ENCODE results near the gene GPRASP3.
"Not testable (repeated sequence)": the region's sequence is repeated elsewhere in the genome, so short reads cannot be mapped to it uniquely, and the experiment has no call there.

GPRASP3 gene

DNA sequence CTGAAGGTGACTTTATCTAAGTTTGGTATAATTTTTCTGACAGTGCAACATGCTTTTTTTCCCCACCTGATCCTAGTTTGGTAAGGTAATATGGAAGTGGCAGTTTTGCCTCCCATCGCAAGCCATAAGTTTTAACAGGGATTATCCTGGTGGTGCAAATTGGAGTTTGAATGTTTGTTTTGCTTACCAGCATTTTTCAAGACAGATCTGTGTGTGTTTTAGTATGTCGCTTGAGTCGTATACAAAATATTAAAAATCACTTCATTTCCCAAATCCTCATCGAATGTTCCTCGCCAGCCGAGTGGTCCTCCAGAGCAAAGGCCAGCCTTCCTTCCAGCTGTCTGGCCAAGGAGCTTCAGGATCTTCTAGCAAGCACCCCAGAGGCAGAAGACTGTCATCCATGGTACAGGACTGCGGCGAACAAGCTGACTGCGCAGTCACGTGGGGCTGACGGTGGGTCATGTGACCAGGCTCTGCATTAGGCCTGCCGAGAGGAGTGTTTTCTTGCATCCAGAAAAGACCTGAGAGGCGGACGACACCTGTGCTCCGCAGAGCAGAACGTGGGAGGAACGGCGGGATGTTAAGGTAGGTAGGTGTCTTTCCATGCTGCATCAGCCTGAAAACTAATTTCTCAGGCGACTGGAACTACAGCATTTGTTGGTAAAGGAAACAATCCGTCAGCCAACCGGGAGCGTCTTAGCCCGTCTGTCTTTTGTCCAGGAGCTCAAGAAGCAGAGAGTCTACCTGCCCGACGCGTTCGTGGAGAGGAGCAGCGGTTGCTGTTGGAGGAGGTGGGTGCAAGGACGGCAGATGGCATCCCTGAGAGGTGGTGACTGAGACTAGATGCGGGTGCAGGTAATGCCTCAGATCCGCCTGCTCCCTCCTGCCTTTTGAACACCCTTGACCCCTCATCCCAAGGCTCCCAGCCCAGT, at the start of gene GPRASP3:
TSS of gene GPRASP3 (plus strand) at position 507 of the 932 bp plus-strand sequence. CDS start 28,253 bp downstream, outside the sequence.
- Histone ChIP-seq H3K9ac (ENCODE audit: low read length in 5 of 5) (peak within 1 kb of the TSS in 3 of 5 donors; percentile 52 to 71 (median 60)), H3K9me3 (ENCODE audit: control insufficient read depth in 5 of 5, low read length in 5 of 5) (no peaks in the 10 kb centered on the region), H3K4me1 (ENCODE audit: control insufficient read depth in 5 of 5, insufficient read depth in 5 of 5, low read length in 5 of 5) (peaks cover 0 to 5% (median 0%) of the 10 kb centered on the region in 5 donors), H3K36me3 (ENCODE audit: control insufficient read depth in 5 of 5, insufficient read depth in 5 of 5, low read length in 5 of 5) (no peaks in the 10 kb centered on the region), H3K4me3 (ENCODE audit: low read depth in 1 of 5, low read length in 5 of 5) (peak within 1 kb of the TSS; percentile 62 to 82 (median 72)), H3K27me3 (ENCODE audit: control insufficient read depth in 5 of 5, insufficient read depth in 4 of 5, low read length in 5 of 5) (peaks cover 0 to 8% (median 3%) of the 10 kb centered on the region in 5 donors), H3K27ac (ENCODE audit: low read depth, low read length) (no peak within 1 kb of the TSS)

DNA sequence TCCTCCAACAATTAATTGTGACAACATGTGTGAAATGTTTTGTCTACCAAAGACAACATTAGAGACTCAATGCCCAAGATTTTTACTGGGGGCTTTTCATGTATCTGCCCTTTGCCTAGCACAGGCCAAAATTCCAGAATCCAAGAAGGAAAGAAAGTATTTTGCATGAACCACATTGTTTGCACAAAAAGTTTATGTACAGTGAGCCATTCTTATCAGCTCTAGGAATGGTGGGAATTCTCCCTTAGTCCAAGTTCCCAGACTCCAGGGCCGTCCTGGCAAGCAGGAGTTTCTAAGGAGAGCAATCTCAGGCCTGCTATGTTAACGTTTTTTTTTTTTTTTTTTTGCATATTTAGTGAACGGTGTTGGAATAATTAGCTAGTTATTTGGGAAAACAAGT, 47.7 kb upstream of the GPRASP3 start:
- H3K4me1 ChIP-seq (ENCODE audit: control insufficient read depth in 5 of 5, insufficient read depth in 5 of 5, low read length in 5 of 5), result no peaks in the 10 kb centered on the region
- peaks cover 0 to 3% (median 2%) of the 10 kb centered on the region in 5 donors for H3K9me3 ChIP-seq (ENCODE audit: control insufficient read depth in 5 of 5, low read length in 5 of 5)
- no peak overlapping the region for H3K4me3 ChIP-seq (ENCODE audit: low read depth in 1 of 5, low read length in 5 of 5)
- H3K27ac ChIP-seq (ENCODE audit: low read depth, low read length), result no peak overlapping the region
- peaks cover 0 to 5% (median 2%) of the 10 kb centered on the region in 5 donors for H3K36me3 ChIP-seq (ENCODE audit: control insufficient read depth in 5 of 5, insufficient read depth in 5 of 5, low read length in 5 of 5)
- peaks cover 0 to 3% (median 0%) of the 10 kb centered on the region in 5 donors for H3K27me3 ChIP-seq (ENCODE audit: control insufficient read depth in 5 of 5, insufficient read depth in 4 of 5, low read length in 5 of 5)
- no peak overlapping the region for H3K9ac ChIP-seq (ENCODE audit: low read length in 5 of 5)

GRCh38 chrX:102677479-102677878, 43.1 kb upstream of the GPRASP3 start:
- peaks cover 3 to 11% (median 7%) of the 10 kb centered on the region in 5 donors for H3K9me3 ChIP-seq (ENCODE audit: control insufficient read depth in 5 of 5, low read length in 5 of 5)
- not testable (repeated sequence) for H3K4me3 ChIP-seq (ENCODE audit: low read depth in 1 of 5, low read length in 5 of 5); H3K36me3 ChIP-seq (ENCODE audit: control insufficient read depth in 5 of 5, insufficient read depth in 5 of 5, low read length in 5 of 5); H3K9ac ChIP-seq (ENCODE audit: low read length in 5 of 5); H3K27ac ChIP-seq (ENCODE audit: low read depth, low read length); H3K4me1 ChIP-seq (ENCODE audit: control insufficient read depth in 5 of 5, insufficient read depth in 5 of 5, low read length in 5 of 5); H3K27me3 ChIP-seq (ENCODE audit: control insufficient read depth in 5 of 5, insufficient read depth in 4 of 5, low read length in 5 of 5)

DNA sequence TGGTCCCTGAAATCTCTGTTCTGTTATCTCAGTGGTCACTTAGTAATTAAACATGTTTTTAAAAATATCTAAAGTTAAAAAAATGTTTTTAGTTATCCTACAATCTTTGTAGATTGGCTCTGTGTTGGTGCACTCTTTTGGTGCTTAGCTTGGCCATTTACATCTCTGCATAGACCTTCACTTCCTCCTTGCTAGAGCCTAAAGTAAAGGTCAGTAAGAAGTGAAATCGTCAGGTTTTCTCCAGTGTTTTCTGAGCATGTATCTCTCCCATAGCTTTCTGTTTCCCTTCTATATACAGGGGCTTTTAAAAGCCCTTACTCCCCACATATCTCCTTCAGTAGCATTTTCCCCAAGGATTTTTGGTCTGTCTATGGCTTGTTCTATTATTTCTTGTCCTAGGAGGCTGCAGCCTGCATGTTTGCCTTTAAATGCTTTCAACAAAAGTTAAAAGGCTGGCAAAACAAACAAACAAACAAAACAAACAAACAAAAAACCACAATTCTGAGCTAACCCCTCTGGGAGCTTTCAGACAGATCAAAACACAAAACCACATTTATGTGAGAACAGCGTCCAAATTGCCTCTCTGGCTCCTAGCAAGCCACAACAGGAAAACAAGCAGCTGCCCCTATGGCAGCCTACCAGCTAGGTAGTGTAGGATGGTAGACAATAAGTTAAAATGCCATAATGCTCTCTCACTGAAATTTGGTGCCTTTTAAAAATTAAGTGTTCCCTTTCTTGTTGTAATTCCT, 35.6 kb upstream of the GPRASP3 start:
- H3K36me3 ChIP-seq (ENCODE audit: control insufficient read depth in 5 of 5, insufficient read depth in 5 of 5, low read length in 5 of 5), result no peaks in the 10 kb centered on the region
- peaks cover 0 to 2% (median 0%) of the 10 kb centered on the region in 5 donors for H3K27me3 ChIP-seq (ENCODE audit: control insufficient read depth in 5 of 5, insufficient read depth in 4 of 5, low read length in 5 of 5)
- no peak overlapping the region for H3K4me3 ChIP-seq (ENCODE audit: low read depth in 1 of 5, low read length in 5 of 5)
- no peak overlapping the region for H3K27ac ChIP-seq (ENCODE audit: low read depth, low read length)
- no peaks in the 10 kb centered on the region for H3K4me1 ChIP-seq (ENCODE audit: control insufficient read depth in 5 of 5, insufficient read depth in 5 of 5, low read length in 5 of 5)
- H3K9me3 ChIP-seq (ENCODE audit: control insufficient read depth in 5 of 5, low read length in 5 of 5), result peaks cover 3 to 17% (median 16%) of the 10 kb centered on the region in 5 donors
- no peak overlapping the region for H3K9ac ChIP-seq (ENCODE audit: low read length in 5 of 5)

DNA sequence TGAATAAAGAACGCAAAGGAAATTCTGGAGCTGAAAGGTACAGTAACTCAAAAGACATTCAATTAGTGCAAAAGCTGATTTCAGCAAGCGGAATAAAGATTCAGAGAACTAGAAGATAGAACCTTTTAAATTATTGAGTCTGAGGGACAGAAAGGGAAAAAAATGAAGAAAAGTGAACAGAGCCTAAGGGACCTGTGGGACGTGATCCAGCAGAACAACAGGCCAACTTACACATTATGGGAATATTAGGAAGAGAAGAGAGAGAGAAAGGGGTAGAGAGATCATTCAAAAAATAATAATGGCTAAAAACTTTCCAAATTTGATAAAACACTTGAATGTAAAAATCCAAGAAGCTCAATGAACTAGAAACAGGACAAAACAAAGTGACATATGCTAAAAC, 25.8 kb upstream of the GPRASP3 start:
- Histone ChIP-seq H3K4me3 (ENCODE audit: low read depth in 1 of 5, low read length in 5 of 5) (no peak overlapping the region), H3K36me3 (ENCODE audit: control insufficient read depth in 5 of 5, insufficient read depth in 5 of 5, low read length in 5 of 5) (no peaks in the 10 kb centered on the region), H3K9ac (ENCODE audit: low read length in 5 of 5) (no peak overlapping the region), H3K9me3 (ENCODE audit: control insufficient read depth in 5 of 5, low read length in 5 of 5) (peaks cover 0 to 3% (median 0%) of the 10 kb centered on the region in 5 donors), H3K4me1 (ENCODE audit: control insufficient read depth in 5 of 5, insufficient read depth in 5 of 5, low read length in 5 of 5) (no peaks in the 10 kb centered on the region), H3K27ac (ENCODE audit: low read depth, low read length) (no peak overlapping the region), H3K27me3 (ENCODE audit: control insufficient read depth in 5 of 5, insufficient read depth in 4 of 5, low read length in 5 of 5) (peaks cover 0 to 6% (median 0%) of the 10 kb centered on the region in 5 donors)

DNA sequence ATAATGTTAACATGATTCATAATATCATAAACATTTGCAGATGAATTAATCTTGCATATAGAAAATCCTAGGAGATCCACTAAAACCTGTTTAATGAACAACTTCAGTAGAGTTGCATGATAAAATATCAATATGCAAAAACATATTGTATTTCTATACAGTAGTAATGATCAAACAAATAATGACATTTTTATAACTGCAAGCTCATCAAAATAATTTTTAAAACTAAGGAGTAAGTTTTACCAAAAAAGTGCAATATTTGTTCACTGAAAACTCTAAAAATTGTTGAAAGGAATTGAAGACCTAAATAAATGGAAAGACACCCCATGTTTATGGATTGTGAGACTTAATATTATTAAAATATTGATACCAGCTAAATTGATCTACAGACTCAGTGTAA, 24.2 kb upstream of the GPRASP3 start:
- Histone ChIP-seq H3K4me1 (ENCODE audit: control insufficient read depth in 5 of 5, insufficient read depth in 5 of 5, low read length in 5 of 5) (no peaks in the 10 kb centered on the region), H3K9ac (ENCODE audit: low read length in 5 of 5) (no peak overlapping the region), H3K36me3 (ENCODE audit: control insufficient read depth in 5 of 5, insufficient read depth in 5 of 5, low read length in 5 of 5) (no peaks in the 10 kb centered on the region), H3K27ac (ENCODE audit: low read depth, low read length) (no peak overlapping the region), H3K4me3 (ENCODE audit: low read depth in 1 of 5, low read length in 5 of 5) (no peak overlapping the region), H3K27me3 (ENCODE audit: control insufficient read depth in 5 of 5, insufficient read depth in 4 of 5, low read length in 5 of 5) (peaks cover 0 to 6% (median 0%) of the 10 kb centered on the region in 5 donors), H3K9me3 (ENCODE audit: control insufficient read depth in 5 of 5, low read length in 5 of 5) (peaks cover 0 to 3% (median 0%) of the 10 kb centered on the region in 5 donors)

DNA sequence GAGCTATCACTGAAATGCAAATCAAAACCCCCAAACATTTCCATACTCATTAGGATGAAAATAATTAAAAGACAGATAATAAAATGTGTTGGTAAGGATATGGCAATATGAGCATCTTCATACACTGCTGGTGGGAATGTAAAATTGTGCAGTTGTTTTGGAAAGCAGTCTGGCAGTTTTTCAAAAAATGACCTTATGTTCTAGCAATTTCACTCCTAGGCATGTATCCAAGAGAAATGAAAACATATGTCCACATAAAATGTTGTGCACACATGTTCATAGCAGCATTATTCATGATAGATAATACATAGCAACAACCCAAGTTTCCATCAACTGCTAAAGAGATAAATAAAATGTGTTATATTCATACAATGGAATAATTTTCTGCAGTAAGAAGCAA, 23.0 kb upstream of the GPRASP3 start:
- H3K27ac ChIP-seq (ENCODE audit: low read depth, low read length), result no peak overlapping the region
- H3K36me3 ChIP-seq (ENCODE audit: control insufficient read depth in 5 of 5, insufficient read depth in 5 of 5, low read length in 5 of 5), result no peaks in the 10 kb centered on the region
- no peaks in the 10 kb centered on the region for H3K4me1 ChIP-seq (ENCODE audit: control insufficient read depth in 5 of 5, insufficient read depth in 5 of 5, low read length in 5 of 5)

GRCh38 chrX:102708900-102709299, 11.6 kb upstream of the GPRASP3 start:
- H3K36me3 ChIP-seq (ENCODE audit: control insufficient read depth in 5 of 5, insufficient read depth in 5 of 5, low read length in 5 of 5), result no peaks in the 10 kb centered on the region
- no peak overlapping the region for H3K27ac ChIP-seq (ENCODE audit: low read depth, low read length)
- no peak overlapping the region for H3K9ac ChIP-seq (ENCODE audit: low read length in 5 of 5)
- no peaks in the 10 kb centered on the region for H3K9me3 ChIP-seq (ENCODE audit: control insufficient read depth in 5 of 5, low read length in 5 of 5)
- H3K4me1 ChIP-seq (ENCODE audit: control insufficient read depth in 5 of 5, insufficient read depth in 5 of 5, low read length in 5 of 5), result peaks cover 0 to 10% (median 0%) of the 10 kb centered on the region in 5 donors
- H3K4me3 ChIP-seq (ENCODE audit: low read depth in 1 of 5, low read length in 5 of 5), result no peak overlapping the region
- peaks cover 0 to 9% (median 0%) of the 10 kb centered on the region in 5 donors for H3K27me3 ChIP-seq (ENCODE audit: control insufficient read depth in 5 of 5, insufficient read depth in 4 of 5, low read length in 5 of 5)

More for the DNA sequence above, 23.0 kb upstream of the GPRASP3 start:
- no peaks in the 10 kb centered on the region for H3K9me3 ChIP-seq (ENCODE audit: control insufficient read depth in 5 of 5, low read length in 5 of 5)
- no peak overlapping the region for H3K4me3 ChIP-seq (ENCODE audit: low read depth in 1 of 5, low read length in 5 of 5)
- H3K27me3 ChIP-seq (ENCODE audit: control insufficient read depth in 5 of 5, insufficient read depth in 4 of 5, low read length in 5 of 5), result peaks cover 0 to 6% (median 0%) of the 10 kb centered on the region in 5 donors
- H3K9ac ChIP-seq (ENCODE audit: low read length in 5 of 5), result no peak overlapping the region

GRCh38 chrX:102711872-102712215, 8.7 kb upstream of the GPRASP3 start:
- peaks cover 0 to 10% (median 0%) of the 10 kb centered on the region in 5 donors for H3K4me1 ChIP-seq (ENCODE audit: control insufficient read depth in 5 of 5, insufficient read depth in 5 of 5, low read length in 5 of 5)
- H3K9ac ChIP-seq (ENCODE audit: low read length in 5 of 5), result peak overlapping the region in 2 of 5 donors; percentile 30 to 76
- peak overlapping the region in 4 of 5 donors; percentile 67 to 78 (median 74) for H3K4me3 ChIP-seq (ENCODE audit: low read depth in 1 of 5, low read length in 5 of 5)
- H3K27ac ChIP-seq (ENCODE audit: low read depth, low read length), result no peak overlapping the region
- H3K9me3 ChIP-seq (ENCODE audit: control insufficient read depth in 5 of 5, low read length in 5 of 5), result no peaks in the 10 kb centered on the region
- no peaks in the 10 kb centered on the region for H3K36me3 ChIP-seq (ENCODE audit: control insufficient read depth in 5 of 5, insufficient read depth in 5 of 5, low read length in 5 of 5)
- peaks cover 0 to 5% (median 3%) of the 10 kb centered on the region in 5 donors for H3K27me3 ChIP-seq (ENCODE audit: control insufficient read depth in 5 of 5, insufficient read depth in 4 of 5, low read length in 5 of 5)
